Right atrium auricular region (tissue), 2 donors: ENCODE results near the gene SIAH3. TPM values are rescaled to one million over a fixed set of nuclear protein-coding genes. Genes with fewer than 3 reads are reported as not detected.

Experiments used
- DNase-seq: peaks from one replicate; pipeline ENCODE4 v3.0.0-alpha.2; 2019; ENCODE audit warnings: low spot score
- H3K27ac ChIP-seq, 2 donors: fragments of 200-600 bp; sonication (generic); 1 replicate in 1 of 2; 2 replicates in 1 of 2; pipeline ENCODE4 v1.5.1; 2016 to 2019
- H3K27me3 ChIP-seq, 2 donors: fragments of 200-600 bp; sonication (generic); one replicate each; pipeline versions ENCODE4 v1.5.1 to v1.6.0; 2017 to 2019
- H3K36me3 ChIP-seq: fragments of 200-600 bp; sonication (generic); one replicate; pipeline ENCODE4 v1.5.1; 2016
- H3K4me1 ChIP-seq, 2 donors: fragments of 200-600 bp; sonication (generic); one replicate each; pipeline versions ENCODE4 v1.5.1 to v1.6.0; 2017 to 2019
- H3K4me3 ChIP-seq, 2 donors: fragments of 200-600 bp; sonication (generic); 1 replicate in 1 of 2; 2 replicates in 1 of 2; pipeline ENCODE4 v1.5.1; 2017 to 2019; ENCODE audit warnings: mild to moderate bottlenecking in 1 of 2, moderate library complexity in 1 of 2
- H3K9me3 ChIP-seq, 2 donors: fragments of 200-600 bp; sonication (generic); one replicate each; pipeline ENCODE4 v1.5.1; 2019
- total RNA-seq, 2 donors: library from RNA; depleted of rRNA; stranded (reverse); fragments of >200 nt; gene quantifications; one replicate each; pipeline ENCODE4 v1.1.0, GENCODE V29; 2016
- TF ChIP-seq, protein P1 (sequence below), 2 donors: fragments of 200-600 bp; sonication (generic); IDR thresholded peaks; one replicate each; pipeline ENCODE4 v1.5.1; 2019; ENCODE audit warnings: antibody characterized with exemption in 2 of 2

The SIAH3 gene
- total RNA-seq, 2 donors from 2014 or later: not detected

DNA sequence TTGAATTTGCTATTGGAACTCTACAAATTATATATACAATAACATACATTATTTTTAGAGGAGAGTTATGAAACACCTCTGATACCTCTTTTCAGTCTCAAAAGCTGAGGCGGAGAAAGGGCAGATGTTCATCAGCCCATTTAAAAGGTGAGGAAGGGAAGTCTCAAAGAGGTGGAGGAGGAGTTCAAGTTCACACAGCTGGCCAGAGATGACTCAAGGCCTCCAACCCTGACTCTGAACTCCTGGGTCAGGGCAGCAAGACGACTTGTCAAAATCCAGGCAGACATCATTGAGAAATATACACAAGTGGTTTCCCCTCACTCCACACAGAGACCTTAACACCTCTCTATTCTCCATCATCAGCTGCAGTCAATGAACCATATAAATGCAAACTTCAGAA is 2.1 kb downstream of the SIAH3 start:
- TF ChIP-seq, protein P1, sequence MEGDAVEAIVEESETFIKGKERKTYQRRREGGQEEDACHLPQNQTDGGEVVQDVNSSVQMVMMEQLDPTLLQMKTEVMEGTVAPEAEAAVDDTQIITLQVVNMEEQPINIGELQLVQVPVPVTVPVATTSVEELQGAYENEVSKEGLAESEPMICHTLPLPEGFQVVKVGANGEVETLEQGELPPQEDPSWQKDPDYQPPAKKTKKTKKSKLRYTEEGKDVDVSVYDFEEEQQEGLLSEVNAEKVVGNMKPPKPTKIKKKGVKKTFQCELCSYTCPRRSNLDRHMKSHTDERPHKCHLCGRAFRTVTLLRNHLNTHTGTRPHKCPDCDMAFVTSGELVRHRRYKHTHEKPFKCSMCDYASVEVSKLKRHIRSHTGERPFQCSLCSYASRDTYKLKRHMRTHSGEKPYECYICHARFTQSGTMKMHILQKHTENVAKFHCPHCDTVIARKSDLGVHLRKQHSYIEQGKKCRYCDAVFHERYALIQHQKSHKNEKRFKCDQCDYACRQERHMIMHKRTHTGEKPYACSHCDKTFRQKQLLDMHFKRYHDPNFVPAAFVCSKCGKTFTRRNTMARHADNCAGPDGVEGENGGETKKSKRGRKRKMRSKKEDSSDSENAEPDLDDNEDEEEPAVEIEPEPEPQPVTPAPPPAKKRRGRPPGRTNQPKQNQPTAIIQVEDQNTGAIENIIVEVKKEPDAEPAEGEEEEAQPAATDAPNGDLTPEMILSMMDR (IDR thresholded peaks at IDR 0.05): no peak
- no peaks in the 10 kb centered on the region for H3K27me3 ChIP-seq
- no peak overlapping the region for H3K27ac ChIP-seq
- no peak for DNase-seq
- H3K36me3 ChIP-seq: no peaks in the 10 kb centered on the region
- no peak overlapping the region for H3K4me3 ChIP-seq
- peaks cover 0 to 5% of the 10 kb centered on the region in 2 donors for H3K9me3 ChIP-seq
- H3K4me1 ChIP-seq: peaks cover 0 to 18% of the 10 kb centered on the region in 2 donors

DNA sequence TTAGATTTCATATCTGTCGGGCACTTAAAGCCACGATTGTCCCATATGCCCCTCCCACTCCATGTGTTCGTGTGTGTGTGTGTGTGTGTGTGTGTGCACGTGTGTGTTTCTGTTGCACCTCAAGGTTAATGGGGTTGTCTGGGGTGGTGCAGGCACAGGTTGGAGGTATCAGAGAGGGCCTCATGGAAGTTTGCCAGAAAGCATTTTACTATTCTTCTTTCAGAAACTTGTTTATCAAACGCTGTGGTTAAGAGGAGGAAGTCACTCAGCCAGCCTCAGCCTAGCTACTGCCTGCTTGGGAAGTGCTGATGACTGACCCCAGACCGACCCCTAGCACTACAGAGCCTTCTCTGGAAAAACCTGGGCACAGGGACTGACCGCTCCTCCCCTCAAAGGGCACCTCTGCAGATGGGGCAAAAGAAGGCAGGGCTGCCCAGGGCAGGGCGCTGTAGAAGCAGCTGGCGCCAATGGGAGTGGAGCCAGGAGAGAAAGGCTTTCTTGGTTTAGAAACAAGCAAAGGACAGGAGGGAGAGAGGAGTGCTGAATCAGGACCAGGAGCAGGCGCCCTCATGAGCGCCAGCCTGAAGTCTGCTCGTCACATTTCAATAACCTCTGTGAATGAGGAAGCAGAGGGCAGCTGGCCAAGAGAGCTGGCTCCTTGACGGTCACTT is 3.9 kb downstream of the SIAH3 start:
- no peaks in the 10 kb centered on the region for H3K27me3 ChIP-seq
- no peak for DNase-seq
- TF ChIP-seq, protein P1 (IDR thresholded peaks at IDR 0.05): no peak
- H3K36me3 ChIP-seq: no peaks in the 10 kb centered on the region
- H3K27ac ChIP-seq: no peak overlapping the region
- H3K9me3 ChIP-seq: no peaks in the 10 kb centered on the region
- no peak overlapping the region for H3K4me3 ChIP-seq
- peaks cover 0 to 18% of the 10 kb centered on the region in 2 donors for H3K4me1 ChIP-seq

DNA sequence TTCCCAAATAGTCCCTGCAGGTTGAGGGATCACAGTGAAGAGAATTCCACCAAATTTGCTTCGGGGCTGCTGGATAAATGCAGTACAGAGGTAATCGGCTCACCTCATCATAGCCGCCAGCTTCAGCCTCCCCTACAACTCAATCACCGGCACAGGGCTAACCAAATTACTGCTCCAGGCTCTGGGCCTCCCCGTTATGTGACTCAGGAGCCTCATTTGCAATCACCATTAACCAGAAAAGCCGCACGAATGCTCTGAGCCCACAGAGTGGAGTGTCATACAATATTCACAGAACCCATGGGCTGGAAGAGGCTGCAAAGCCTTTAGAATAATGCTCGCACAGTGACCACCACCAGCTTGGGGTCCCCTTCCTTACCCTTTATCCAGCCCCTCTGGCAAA is 4.9 kb downstream of the SIAH3 start:
- Histone ChIP-seq H3K4me3 (no peak overlapping the region), H3K4me1 (peaks cover 0 to 18% of the 10 kb centered on the region in 2 donors), H3K36me3 (no peaks in the 10 kb centered on the region), H3K9me3 (no peaks in the 10 kb centered on the region), H3K27me3 (no peaks in the 10 kb centered on the region), H3K27ac (no peak overlapping the region)
- TF ChIP-seq, protein P1 (IDR thresholded peaks at IDR 0.05): no peak
- no peak for DNase-seq

DNA sequence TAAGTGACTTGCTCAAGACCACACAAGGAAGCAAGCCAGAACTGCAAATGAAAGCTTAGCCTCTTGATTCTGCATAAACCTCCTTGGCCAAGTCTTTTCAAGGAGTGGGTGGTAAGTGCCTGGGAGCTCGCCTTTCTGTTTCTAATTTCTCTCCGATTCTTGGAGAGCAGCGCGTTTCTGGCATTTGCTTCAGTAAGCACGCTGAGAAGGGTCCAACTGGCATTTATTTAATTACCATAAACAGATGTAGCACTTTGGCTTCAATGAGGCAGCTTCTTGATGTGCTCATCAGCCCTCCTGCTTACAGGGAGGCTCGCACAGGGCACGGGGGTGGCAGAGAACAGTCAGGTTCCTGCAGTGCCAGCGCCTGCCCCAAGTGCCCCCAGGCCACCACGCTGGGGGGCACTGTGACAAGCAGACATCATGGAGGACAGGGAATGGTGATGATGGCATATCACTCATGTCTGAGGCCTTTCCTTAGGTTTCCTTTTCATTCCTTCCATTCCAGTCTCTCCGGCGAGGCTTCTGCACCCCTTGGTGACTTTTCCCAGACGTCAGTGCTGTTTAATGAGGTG is 13.3 kb downstream of the SIAH3 start:
- no peak for DNase-seq
- H3K4me3 ChIP-seq: no peak overlapping the region
- H3K9me3 ChIP-seq: no peaks in the 10 kb centered on the region

DNA sequence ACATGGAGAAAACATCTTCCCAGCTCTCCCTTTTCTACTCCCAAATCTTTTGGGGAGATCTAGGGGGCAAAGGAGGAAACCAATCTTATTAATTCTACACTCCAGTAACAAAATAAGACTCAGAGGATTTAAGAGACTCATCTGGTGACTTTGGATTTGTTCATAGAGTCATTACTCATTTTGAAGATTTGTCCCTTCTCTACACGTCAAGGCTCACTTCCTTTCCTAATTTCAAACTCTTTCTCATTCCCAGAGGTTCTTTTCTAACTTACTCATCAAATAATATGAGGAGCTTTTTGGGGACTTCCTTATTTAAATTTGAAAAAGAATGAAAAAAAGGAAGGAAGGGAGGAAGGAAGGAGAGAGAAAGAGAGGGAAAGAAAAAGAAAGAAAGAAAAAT is 14.4 kb downstream of the SIAH3 start:
- H3K9me3 ChIP-seq: no peaks in the 10 kb centered on the region
- DNase-seq: no peak
- no peak overlapping the region for H3K27ac ChIP-seq
- TF ChIP-seq, protein P1 (IDR thresholded peaks at IDR 0.05): no peak
- H3K4me1 ChIP-seq: peaks cover 0 to 10% of the 10 kb centered on the region in 2 donors
- H3K27me3 ChIP-seq: no peaks in the 10 kb centered on the region
- no peaks in the 10 kb centered on the region for H3K36me3 ChIP-seq
- H3K4me3 ChIP-seq: no peak overlapping the region

More for the DNA sequence above, 13.3 kb downstream of the SIAH3 start:
- H3K27me3 ChIP-seq: no peaks in the 10 kb centered on the region
- peaks cover 0 to 10% of the 10 kb centered on the region in 2 donors for H3K4me1 ChIP-seq
- TF ChIP-seq, protein P1 (IDR thresholded peaks at IDR 0.05): no peak
- H3K36me3 ChIP-seq: no peaks in the 10 kb centered on the region
- no peak overlapping the region for H3K27ac ChIP-seq
